Fibroblast of lung (primary cell): Measurements from ENCODE around the gene RRBP1.

ENCODE experiments used
- EZH2 ChIP-seq: IDR thresholded peaks from 2 replicates; pipeline ENCODE4 v1.5.1; 2012; ENCODE audit warnings: low read length, control low read depth, mild to moderate bottlenecking; ENCODE audit errors: missing control alignments
- TF ChIP-seq, protein P1 (sequence below), 2 donors: IDR thresholded peaks in 1 of 2; conservative IDR thresholded peaks in 1 of 2; 1 replicate in 1 of 2; 2 replicates in 1 of 2; pipeline ENCODE4 v1.5.1; 2011 to 2012; ENCODE audit warnings: low read length in 2 of 2, control low read depth in 1 of 2, inconsistent platforms in 1 of 2, low read depth in 1 of 2, mild to moderate bottlenecking in 1 of 2

DNA sequence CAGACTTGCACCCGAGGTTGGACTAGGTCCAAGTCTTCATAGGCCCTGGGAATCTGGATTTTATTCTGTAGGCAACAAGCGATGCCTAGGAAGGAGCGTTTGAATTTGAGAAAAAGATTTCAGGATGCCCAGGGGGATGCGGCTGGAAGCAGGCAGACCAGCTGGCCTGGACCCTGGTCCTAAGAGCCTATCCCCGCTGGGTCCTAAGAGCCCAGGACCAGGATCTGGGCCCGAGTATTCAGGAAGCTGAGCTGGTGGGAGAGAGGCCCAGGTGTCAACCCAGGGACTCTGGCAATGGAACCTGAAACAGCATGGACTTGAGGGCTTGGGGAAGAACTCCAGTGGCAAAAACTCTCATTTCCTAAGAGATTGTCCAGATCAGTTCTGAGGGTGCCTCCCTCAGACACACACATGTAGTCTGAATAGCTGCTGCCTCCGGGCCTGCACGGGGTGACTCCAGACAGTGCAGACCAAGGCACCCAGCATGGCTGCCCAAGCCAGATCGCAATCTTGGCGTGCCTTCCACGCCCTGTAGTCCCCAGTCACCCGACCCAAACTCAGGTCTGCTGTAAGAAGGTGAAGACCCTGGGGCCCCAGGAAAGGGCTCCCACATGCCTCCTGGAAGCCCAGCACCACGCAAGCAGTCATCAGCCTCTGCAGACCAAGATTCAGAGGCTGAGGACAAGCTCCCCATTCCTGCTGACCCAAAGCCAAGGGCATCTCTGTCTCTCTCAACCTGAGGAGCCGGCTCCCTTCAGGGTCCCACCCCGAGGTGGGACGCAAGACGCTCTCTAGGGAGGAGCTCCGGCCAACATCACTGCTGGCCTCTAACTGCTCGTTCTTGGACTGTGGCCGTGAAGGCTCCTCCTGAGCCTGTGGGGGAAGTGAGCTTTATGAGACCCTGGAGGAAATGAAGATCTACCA lies 34.4 kb downstream of the RRBP1 start:
- TF ChIP-seq, protein P1, sequence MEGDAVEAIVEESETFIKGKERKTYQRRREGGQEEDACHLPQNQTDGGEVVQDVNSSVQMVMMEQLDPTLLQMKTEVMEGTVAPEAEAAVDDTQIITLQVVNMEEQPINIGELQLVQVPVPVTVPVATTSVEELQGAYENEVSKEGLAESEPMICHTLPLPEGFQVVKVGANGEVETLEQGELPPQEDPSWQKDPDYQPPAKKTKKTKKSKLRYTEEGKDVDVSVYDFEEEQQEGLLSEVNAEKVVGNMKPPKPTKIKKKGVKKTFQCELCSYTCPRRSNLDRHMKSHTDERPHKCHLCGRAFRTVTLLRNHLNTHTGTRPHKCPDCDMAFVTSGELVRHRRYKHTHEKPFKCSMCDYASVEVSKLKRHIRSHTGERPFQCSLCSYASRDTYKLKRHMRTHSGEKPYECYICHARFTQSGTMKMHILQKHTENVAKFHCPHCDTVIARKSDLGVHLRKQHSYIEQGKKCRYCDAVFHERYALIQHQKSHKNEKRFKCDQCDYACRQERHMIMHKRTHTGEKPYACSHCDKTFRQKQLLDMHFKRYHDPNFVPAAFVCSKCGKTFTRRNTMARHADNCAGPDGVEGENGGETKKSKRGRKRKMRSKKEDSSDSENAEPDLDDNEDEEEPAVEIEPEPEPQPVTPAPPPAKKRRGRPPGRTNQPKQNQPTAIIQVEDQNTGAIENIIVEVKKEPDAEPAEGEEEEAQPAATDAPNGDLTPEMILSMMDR (conservative IDR thresholded peaks at IDR 0.05 in 1 of 2, IDR thresholded peaks at IDR 0.05 in 1 of 2; ENCODE audit: low read depth in 1 of 2, low read length in 2 of 2): no peak
- no peak for TF ChIP-seq EZH2
